GM18868 (cell line): Measurements from ENCODE around the gene ATP6V0E1.
"Not testable (repeated sequence)": the region's sequence is repeated elsewhere in the genome, so short reads cannot be mapped to it uniquely, and the experiment has no call there.

Source experiments
- ATAC-seq: cut with Tn5 transposase; IDR thresholded peaks from one replicate; pipeline ENCODE4 v1.9.1; 2021; ENCODE audit warnings: mild to moderate bottlenecking, moderate library complexity; ENCODE audit not compliant: unreplicated experiment

ATP6V0E1 gene

DNA sequence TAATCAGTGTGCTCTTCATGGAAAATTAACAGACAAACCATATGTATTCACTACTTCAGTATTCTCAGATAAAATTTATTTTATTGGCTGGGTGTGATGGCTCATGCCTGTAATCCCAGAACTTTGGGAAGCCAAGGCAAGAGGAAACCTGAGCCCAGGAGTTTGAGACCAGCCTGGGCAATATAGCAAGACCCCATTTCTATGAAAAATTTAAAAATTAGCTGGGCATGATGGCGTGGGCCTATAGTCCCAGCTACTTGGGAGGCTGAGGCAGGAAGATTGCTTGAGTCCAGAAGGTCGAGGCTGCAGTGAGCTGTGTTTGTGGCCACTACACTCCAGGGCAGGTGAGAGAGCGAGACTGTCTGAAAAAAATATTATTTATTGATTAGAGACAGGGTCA is 49.2 kb downstream of the ATP6V0E1 start:
- ATAC-seq: no peak

DNA sequence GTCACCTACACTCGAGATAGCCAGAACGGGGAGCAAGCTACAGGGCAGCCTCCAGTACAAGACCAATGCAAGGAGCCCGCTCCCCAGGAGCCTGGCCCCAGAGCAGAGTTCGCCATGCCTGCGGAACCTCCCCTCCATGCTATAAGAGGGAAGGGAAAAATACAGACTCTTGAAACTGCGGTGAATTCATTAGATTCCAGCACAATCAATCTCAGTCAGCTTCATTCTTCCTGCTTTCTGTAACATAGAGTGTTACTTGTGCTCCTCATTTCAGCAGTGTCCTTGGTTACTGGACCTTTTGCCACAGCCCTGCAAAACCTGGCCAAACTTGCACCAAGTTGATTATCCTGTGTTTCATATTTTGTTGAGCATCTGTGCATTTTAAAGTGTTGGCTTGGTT is 50.4 kb downstream of the ATP6V0E1 start:
- no peak for ATAC-seq

DNA sequence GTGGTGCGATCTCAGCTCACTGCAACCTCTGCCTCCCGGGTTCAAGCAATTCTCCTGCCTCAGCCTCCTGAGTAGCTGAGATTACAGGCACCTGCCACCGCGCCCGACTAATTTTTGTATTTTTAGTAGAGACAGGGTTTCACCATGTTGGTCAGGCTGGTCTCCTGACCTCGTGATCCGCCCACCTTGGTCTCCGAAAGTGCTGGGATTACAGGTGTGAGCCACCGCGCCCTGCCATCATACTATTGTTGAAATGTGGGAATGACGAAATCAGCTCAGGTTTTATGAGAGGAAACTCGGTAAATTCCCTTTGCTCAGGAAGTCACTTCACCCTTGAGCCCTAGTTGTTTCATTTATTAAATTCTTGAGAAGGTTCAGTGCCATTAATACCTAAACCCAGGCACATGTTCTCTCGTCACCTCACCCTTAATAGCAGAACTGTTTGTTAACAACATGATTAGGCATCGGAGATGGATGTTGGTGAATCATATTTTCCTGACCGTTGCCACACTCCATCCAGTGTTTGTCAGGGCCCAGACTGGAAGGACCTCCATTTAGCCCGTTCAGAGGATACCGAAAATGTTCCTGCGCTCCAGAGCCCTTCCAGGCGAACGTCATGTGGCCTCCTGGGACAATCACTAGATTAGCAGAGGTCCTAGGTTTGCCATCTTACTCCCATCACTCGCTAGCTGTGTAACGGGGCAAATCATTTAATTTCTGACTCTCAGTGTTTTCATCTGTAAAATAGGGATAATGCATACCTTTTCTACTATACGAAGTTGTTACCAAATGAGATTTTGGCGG is 52.5 kb downstream of the ATP6V0E1 start:
- peak; percentile 58 for ATAC-seq

DNA sequence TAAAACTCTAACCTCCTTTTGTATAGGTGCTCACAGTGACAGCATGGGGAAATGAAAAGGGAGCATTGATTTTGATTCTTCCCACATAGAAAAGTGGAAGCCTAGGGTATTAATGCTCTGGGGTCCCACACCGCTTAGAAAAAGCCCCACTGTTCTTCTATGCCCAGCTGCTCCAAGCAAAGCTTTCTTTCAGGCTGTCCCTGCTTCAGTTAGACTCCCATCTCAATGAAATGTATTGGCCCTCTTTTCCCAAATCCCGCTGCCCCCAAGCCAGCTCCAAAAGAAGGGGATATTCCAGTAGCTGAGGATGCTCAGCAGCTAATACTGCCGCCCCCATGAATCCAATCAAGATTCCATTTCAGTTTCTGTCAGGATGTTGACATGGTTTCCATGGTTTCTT is 55.6 kb downstream of the ATP6V0E1 start:
- no peak for ATAC-seq

DNA sequence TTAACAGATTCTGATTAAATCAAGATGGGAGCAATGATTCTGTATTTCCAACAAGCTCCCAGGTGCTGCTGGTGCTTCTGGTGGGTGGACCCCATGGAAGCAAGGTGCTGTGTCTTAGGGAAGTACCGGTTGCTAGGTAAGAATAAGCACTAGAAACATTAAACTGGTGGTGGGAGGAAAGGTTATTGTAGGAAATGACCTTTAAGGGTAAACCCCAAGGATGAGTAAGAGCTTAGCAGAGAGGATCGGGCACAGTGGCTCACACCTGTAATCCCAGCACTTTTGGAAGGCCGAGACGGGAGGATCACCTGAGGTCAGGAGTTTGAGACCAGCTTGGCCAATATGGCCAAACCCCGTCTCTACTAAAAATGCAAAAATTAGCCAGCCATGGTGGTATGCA is 56.4 kb downstream of the ATP6V0E1 start:
- ATAC-seq: no peak

DNA sequence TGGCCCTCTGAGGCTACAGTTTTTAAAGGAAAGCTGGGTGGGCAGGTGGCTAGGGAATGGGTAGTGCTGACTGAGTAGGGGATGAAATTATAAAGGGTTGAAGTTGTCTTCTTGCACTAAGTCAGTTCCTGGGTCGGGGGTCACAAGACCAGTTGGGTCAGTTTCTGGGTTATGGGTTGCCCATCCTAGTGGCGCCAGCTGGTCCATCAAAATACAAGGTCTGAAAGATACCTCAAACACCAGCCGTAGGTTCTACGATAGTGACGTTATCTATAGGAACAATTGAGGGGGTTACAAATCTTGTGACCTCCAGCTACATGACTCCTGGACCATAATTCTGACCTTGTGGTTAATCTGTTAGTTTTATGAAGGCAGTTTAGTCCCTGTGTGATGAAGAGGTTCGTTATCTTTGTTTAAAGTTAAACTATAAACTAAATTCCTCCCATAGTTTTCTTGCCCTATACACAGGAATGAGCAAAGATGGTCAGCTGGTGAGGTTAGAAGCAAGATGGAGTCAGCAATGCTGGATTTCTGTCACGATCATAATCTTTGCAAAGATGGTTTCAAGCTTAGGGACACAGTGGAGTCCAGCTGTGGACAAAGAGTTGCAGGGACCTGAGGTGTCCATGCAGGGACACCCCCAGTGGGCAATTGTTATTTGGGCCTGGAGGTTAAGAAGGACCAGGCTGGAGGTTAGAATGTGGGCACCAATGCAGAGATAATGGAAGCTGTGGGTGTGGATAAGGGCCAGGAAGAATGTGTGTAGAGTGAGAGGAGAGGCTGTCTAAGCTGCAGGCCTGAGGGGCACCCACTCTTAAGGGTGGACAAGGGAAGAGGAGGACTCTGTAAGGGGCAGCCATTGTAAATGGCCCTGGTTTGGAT is 58.6 kb downstream of the ATP6V0E1 start:
- no peak for ATAC-seq

DNA sequence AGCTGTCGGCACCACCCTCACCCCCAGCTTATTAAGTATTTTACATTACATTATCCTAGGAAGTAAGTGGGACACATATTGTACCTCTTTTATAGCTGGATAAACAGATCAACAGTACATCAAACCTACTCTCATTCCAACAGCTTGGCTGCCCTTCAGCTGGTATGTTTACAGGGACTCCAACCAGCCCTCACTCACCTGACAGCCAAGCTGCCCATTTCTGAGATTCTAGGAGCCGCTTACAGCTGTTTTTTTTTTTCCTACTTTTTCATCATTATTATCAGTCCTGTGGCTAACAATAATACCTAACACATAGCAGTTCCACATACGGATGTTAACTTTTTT is 59.2 kb downstream of the ATP6V0E1 start:
- ATAC-seq: no peak

DNA sequence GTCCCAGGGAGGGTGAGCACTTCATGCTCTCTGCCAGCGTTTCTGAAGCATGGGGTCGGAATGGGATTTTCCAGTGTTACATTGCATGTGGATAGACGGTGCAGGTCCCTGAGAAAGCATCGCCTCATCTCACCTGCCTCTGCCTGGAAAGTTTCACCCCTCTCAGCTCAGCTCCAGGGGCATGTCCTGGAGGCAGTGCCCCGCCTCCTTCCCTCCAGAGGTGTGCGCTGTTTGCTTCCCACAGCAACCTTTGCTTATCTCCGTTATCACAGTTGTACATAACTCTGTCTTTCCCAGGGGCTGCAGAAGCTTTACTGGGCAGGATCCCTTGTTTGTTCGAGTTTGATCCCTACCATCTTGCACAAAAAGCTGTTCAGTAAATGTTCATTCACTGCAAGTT is 61.9 kb downstream of the ATP6V0E1 start:
- no peak for ATAC-seq

DNA sequence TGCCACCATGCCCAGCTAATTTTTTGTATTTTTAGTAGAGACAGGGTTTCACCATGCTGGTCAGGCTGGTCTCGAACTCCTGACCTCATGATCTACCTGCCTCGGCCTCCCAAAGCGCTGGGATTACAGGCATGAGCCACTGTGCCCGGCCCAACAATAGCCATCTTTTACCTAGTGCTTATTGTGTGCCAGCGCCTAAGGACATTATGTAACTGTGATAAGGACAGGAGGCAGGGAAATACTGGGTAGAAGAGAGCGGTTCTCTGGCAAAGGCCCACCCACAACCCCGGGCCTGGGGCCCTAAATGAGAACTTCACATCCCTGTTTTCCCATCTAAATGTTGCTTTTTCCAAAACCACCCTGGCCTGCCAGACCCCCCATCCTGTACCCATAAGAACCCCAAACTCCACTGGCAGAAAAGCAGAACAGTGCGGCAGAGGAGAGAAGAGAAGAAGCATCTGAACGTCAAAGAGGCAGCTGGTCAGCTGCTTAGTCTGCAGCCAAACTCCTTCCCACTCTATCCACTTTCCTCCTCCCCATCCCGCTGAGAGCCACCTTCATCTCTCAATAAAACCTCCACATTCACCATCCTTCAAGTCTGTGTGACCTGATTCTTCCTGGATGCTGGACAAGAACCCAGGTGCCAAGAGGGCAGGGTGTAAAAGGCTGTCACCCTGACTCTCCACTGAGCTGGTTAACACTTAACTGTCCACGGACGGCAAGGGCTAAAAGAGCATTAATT is 63.7 kb downstream of the ATP6V0E1 start:
- ATAC-seq: not testable (repeated sequence)

DNA sequence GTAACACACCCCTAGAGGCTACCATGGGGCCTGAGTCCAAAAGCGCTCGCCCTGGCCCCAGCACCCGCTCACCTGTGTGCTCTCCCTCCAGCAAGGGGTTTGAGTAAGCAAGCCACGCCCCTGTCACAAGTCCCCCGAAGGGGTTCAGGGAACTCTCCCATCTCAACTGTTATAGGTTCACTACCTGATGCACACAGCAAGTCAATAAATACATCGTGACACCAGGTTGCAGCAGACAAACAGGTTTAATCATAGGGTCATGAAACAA is 64.2 kb downstream of the ATP6V0E1 start:
- no peak for ATAC-seq

DNA sequence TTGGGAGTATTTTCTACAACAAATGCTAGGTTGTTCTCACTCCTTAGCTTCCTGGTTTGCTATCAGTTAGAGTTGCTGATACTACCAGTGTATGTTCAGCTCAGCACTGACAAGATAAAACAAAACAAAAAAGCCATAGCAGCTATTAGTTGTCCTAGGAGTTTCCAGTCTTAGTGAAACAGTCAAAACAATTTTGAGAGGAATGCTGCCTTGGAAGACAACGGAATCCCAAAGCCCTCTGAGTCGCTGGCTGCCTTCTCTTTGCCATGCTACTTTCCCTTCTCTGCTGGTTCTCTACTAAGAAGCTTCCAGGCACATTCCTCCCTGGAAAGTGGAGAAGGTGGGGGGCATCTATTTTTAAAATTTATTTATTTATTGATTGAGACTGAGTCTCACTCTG is 67.2 kb downstream of the ATP6V0E1 start:
- no peak for ATAC-seq

DNA sequence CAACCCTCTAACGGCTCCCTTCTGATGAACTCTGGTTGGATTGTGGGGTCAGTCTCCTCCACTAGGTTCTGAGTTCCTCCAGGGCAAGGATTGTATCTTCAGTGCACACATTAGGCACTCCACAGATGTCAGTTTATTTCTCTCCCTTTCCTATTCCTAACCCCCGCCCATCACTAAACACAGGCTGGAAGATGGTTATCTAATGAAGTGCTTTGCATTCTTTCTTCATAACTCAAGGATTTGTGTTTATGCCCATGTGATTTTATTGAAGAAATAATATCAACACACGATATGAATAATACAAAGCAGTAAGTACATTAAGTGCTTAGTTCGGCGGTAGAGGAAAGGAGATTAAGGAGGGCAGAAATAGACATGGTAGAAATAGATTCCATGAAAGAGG is 68.2 kb downstream of the ATP6V0E1 start:
- ATAC-seq: no peak

DNA sequence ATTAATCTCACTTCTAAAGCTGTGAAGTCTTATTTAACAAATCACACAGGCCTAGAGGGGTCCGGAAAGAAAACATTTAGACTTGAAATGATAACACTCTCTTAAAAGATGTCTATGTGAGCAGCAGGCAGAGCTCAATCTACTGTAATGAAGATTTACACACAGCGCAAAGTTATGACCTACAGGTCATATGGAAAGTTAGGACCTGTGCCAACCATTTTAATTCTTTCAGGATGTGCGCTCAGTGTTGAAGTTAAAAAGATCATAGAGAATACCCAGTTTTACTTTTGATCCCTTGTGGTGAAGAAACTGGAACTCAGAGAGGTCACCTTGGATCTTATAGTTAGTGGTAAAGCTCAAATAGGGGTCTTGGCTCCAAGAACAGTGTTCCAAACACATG is 69.5 kb downstream of the ATP6V0E1 start:
- no peak for ATAC-seq

DNA sequence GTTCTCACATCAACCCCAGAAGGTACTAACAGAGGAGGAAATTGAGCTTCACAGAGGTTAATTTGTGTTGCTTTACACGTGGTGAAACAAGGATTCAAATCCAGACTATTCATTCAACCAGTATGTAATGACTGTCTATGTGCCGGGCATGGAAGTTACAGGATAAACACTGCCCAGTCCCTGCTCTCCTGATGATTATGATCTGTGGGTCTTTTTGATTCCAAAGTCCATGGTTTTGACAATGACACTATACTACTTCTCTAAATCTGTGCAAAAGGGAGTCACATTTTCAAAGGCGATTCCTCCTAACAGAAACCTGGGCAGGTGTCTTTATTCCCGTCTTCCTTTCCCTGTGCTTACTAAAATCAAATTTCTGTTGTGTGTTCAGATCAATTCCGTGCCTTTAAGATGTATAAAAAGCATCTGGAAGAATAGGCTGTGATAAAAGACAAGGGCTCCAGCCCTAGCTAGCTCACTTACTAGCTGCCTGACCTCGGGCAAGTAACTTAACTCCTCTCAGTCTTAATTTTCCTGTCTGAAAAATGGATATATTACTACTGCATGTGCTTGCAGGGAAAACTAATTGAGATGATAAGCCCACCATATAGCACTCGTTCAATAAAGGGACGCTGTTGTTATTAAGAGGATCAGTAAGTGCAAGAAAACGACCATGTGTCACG is 71.6 kb downstream of the ATP6V0E1 start:
- ATAC-seq: no peak

DNA sequence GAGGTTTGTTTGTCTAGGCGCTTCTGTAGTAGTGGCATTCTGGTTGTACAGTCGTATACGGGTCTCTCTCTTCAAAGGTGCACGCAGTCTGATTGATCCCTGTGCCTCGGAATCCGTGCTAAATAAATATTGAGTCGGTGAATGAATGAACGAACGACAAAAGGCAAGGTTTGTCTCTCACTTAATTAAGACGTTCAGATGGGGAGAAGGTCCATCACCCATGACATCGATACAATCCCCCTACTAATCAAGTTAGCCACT is 72.1 kb downstream of the ATP6V0E1 start:
- ATAC-seq: peak; percentile 0

DNA sequence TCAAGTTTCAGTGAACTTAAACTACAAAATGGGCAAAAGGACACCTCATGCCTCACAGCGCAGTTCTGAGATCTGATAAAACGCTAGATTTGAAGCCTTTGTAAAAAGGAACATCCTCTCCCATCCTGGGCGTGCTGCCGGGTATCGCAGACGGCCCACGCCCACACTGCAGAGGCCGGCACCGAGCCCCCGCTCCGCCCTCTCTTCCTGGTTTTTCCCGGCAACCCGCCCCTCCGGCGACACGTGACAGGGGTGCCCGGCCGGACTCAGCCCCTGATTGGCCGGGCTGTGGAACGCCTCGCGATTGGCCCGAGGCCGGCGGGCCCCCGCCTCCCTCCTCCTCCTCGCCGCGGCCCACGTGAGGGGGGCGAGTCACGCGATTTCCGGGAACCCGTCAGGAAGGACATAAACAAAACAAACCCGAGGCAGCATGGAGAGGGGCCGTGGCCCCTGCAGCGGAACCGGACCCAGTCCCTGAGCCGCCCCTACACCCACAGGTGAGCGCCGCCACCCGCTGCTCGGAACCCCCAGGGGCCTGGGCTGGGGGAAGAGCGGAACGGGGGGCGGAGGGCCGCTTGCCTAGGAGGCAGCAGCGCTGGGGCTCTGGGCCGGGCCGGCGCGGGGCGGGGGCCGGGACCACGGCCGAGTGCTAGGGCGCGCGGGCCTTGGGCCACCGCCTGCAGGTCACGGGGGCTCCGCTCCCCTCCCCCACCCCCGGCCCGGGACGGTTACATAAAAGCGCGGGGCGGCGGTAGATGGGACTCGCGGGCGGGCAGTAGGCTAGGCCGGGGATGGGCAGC is 72.6 kb downstream of the ATP6V0E1 start, which contains the start of gene CREBRF:
CREBRF (plus strand) TSS at position 370 of the 800 bp plus-strand sequence. CDS start 24,424 bp downstream, outside the sequence.
- peak; percentile 75 for ATAC-seq

DNA sequence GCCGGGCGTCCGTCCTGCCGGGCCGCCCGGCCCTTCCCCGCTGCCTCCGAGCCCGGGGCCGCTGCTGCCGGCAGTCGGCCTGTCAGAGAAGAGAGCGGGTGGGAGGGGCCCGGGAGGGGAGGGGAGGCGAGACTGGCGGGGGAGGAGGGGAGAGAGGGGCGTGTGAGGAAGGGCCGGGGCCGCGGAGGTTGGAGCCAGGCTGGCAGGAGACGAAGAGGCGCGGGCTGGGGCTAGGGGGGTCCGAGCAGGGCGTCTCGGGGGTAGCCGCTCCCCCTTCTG is 73.2 kb downstream of the ATP6V0E1 start:
- ATAC-seq: peak; percentile 35

DNA sequence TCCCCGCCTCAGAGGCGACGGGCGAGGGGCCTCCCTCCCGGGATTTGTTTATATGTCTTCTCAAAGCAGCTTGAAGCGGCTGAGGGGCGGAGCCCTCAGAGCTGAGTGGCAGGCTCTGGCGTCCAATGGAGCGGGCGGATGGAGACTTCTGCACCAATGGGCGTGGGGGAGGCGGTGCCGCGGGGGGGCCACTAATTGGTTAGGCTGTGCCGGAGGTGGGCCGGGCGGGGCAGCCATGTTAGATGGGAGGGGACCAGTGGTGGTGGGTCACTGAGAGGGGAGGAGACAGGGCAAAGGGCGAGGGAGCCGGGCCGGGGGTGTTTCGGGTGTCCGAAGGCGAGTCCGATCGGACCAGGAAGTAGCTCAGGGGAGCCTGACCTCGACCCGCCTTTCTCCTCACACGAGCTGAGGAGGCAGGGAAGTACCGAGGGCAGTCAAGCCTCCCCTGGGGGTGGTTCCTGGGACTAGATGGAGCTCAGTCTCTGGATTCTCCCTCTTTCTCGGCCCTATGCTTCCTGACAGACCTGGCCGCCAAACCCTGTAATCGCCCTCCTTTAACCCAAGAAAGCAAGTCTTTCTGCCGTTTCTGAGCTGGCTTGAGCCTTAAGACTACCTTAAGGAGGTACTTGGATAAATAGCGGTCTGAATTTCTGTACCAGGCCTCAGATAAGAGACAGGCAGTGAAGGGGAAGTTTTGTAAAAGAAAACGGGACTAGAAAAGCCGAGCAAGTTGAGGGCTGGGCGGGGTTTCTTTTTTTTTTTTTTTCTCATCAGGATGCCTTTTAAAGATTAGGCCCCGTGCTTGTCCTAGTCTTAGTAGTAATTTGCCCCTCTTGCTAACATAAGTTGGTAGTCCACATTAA is 73.7 kb downstream of the ATP6V0E1 start:
- peak; percentile 80 for ATAC-seq

DNA sequence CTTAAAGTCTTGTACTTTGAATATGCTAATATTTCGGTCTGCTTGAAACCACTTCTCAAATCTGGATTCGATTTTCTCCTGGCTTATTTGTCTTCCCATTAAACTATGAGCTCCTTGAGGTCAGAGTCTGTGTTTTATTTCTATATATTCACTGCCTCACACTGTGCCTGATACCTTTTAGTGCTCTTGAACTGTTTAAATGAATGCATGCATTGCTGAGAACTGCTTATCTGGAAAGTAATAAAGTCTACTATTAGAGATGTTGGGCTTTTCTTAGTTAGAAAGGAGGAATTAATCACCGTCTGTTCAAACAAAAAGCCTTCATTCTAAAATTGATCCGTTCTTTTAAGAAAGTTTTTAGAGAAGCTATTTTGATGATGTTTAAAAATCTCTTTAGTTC is 78.6 kb downstream of the ATP6V0E1 start:
- ATAC-seq: no peak

DNA sequence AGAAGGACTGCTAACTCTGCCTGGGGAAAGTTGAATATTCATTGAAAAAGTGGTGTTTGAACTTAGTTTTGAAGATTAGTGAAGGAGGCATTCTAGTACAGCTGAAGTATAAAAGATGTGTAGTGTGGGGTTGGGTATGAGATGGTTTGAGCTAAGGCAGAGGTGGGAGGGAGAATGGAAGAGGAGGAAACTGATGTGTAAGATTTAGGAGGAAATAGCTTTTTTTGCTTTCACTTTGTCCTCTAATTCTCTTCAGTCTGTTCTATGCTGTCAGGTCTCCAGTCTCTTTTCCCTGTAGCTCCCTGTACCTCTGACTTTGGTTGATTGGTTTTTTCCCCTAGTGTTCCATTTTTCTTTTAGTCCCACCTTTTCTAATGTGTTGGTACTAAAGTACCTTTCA is 81.6 kb downstream of the ATP6V0E1 start:
- no peak for ATAC-seq
